Ramos (cell line): ENCODE data around the gene ME3.

Experiments
- in situ Hi-C: fragments of 300-500 bp; cut with MboI; formaldehyde crosslinking; loops from one replicate; pipeline ENCODE4 v1.14.3; 2022; ENCODE audit warnings: low sequenced_read_pairs; ENCODE audit not compliant: unreplicated experiment

ME3 gene

GRCh38 chr11:86476109-86476861 lies 196.1 kb downstream of the ME3 start:
- in situ Hi-C loops, result no loop called here

GRCh38 chr11:86475027-86475426 lies 197.4 kb downstream of the ME3 start:
- in situ Hi-C loops, result no loop called here

- in situ Hi-C loops, result no loop called here
Measured at GRCh38 chr11:86473991-86474833, 198.2 kb downstream of the ME3 start.

GRCh38 chr11:86469491-86470388 lies 202.7 kb downstream of the ME3 start:
- in situ Hi-C loops, result no loop called here

GRCh38 chr11:86468169-86468568 lies 204.2 kb downstream of the ME3 start:
- in situ Hi-C loops, result no loop called here

- in situ Hi-C loops, result no loop called here
Measured at GRCh38 chr11:86464509-86465221, 207.8 kb downstream of the ME3 start.

- in situ Hi-C loops, result no loop called here
Measured at GRCh38 chr11:86463955-86464354, 208.5 kb downstream of the ME3 start.

GRCh38 chr11:86463120-86463519 lies 209.3 kb downstream of the ME3 start:
- in situ Hi-C loops, result no loop called here

- in situ Hi-C loops, result no loop called here
Measured at GRCh38 chr11:86461892-86462291, 210.5 kb downstream of the ME3 start.

- in situ Hi-C loops, result no loop called here
Measured at GRCh38 chr11:86460461-86461385, 211.7 kb downstream of the ME3 start.

- in situ Hi-C loops, result loop anchor here (10.0 kb wide), 1 partner anchor 355 kb away; no protein-coding TSS in a partner anchor
Measured at GRCh38 chr11:86459682-86460460, 212.5 kb downstream of the ME3 start.

GRCh38 chr11:86459002-86459385 lies 213.4 kb downstream of the ME3 start:
- in situ Hi-C loops, result loop anchor here (10.0 kb wide), 1 partner anchor 356 kb away; no protein-coding TSS in a partner anchor

- in situ Hi-C loops, result loop anchor here (10.0 kb wide), 1 partner anchor 356 kb away; no protein-coding TSS in a partner anchor
Measured at GRCh38 chr11:86458294-86459001, 214.0 kb downstream of the ME3 start.

GRCh38 chr11:86456075-86456939 lies 216.1 kb downstream of the ME3 start:
- in situ Hi-C loops, result loop anchor here (10.0 kb wide), 1 partner anchor 358 kb away; no protein-coding TSS in a partner anchor

GRCh38 chr11:86453290-86454030 lies 219.0 kb downstream of the ME3 start:
- in situ Hi-C loops, result loop anchor here (10.0 kb wide), 1 partner anchor 361 kb away; no protein-coding TSS in a partner anchor
